Loucy (cell line): ENCODE data around the gene NFATC3.

Source experiments
- CTCF ChIP-seq: fragments of 200-600 bp; sonication (generic); conservative IDR thresholded peaks from 2 replicates; pipeline ENCODE4 v1.5.1; 2014; ENCODE audit warnings: mild to moderate bottlenecking, antibody characterized with exemption, low read length
- EZH2phosphoT487 ChIP-seq: fragments of 200-600 bp; IDR thresholded peaks from 2 replicates; pipeline ENCODE4 v1.6.1; 2018; ENCODE audit warnings: antibody characterized with exemption, mild to moderate bottlenecking, moderate library complexity, borderline replicate concordance

- no peak for TF ChIP-seq EZH2phosphoT487
- TF ChIP-seq CTCF: no peak
Observed at GRCh38 chr16:68113059-68113761, 28.0 kb downstream of the NFATC3 start.
